Measurements from ENCODE around the gene NGF. TPM values are rescaled to one million over a fixed set of nuclear protein-coding genes. Genes with fewer than 3 reads are reported as not detected.
A peak's percentile ranks its signal among the peaks of the same experiment; 100 is the strongest.

NGF gene
- total RNA-seq, 1 donor from 2014 or later, result 14.8 TPM

- H3K9me3 Mint-ChIP-seq (ENCODE audit: unreplicated experiment), result peaks cover 12% of the 10 kb centered on the region
- no peak overlapping the region for H3K27ac Mint-ChIP-seq (ENCODE audit: unreplicated experiment)
- no peak for DNase-seq (ENCODE audit: extremely low spot score, unreplicated experiment)
- peaks cover 5% of the 10 kb centered on the region for H3K36me3 Mint-ChIP-seq (ENCODE audit: unreplicated experiment)
- H3K27me3 Mint-ChIP-seq (ENCODE audit: unreplicated experiment), result no peaks in the 10 kb centered on the region
- H3K4me3 Mint-ChIP-seq (ENCODE audit: unreplicated experiment), result no peak overlapping the region
- TF ChIP-seq CTCF (IDR thresholded peaks at IDR 0.05), result no peak
- H3K4me1 Mint-ChIP-seq (ENCODE audit: unreplicated experiment), result peaks cover 42% of the 10 kb centered on the region
Measured at GRCh38 chr1:115281143-115281542, 56.9 kb downstream of the NGF start.

- Mint-ChIP-seq H3K27me3 (ENCODE audit: unreplicated experiment) (no peaks in the 10 kb centered on the region), H3K4me1 (ENCODE audit: unreplicated experiment) (peaks cover 36% of the 10 kb centered on the region), H3K27ac (ENCODE audit: unreplicated experiment) (peak overlapping the region; percentile 33), H3K4me3 (ENCODE audit: unreplicated experiment) (no peak overlapping the region), H3K9me3 (ENCODE audit: unreplicated experiment) (peaks cover 12% of the 10 kb centered on the region), H3K36me3 (ENCODE audit: unreplicated experiment) (peaks cover 4% of the 10 kb centered on the region)
- no peak for DNase-seq (ENCODE audit: extremely low spot score, unreplicated experiment)
- no peak for TF ChIP-seq CTCF (IDR thresholded peaks at IDR 0.05)
Measured at GRCh38 chr1:115280064-115280463, 58.0 kb downstream of the NGF start.

GRCh38 chr1:115278211-115278610 lies 59.8 kb downstream of the NGF start:
- Mint-ChIP-seq H3K27ac (ENCODE audit: unreplicated experiment) (no peak overlapping the region), H3K4me1 (ENCODE audit: unreplicated experiment) (peaks cover 32% of the 10 kb centered on the region), H3K36me3 (ENCODE audit: unreplicated experiment) (peaks cover 4% of the 10 kb centered on the region), H3K9me3 (ENCODE audit: unreplicated experiment) (peaks cover 12% of the 10 kb centered on the region), H3K27me3 (ENCODE audit: unreplicated experiment) (no peaks in the 10 kb centered on the region), H3K4me3 (ENCODE audit: unreplicated experiment) (no peak overlapping the region)
- DNase-seq (ENCODE audit: extremely low spot score, unreplicated experiment), result no peak
- TF ChIP-seq CTCF (IDR thresholded peaks at IDR 0.05), result no peak

GRCh38 chr1:115277276-115277675 lies 60.8 kb downstream of the NGF start:
- no peak overlapping the region for H3K27ac Mint-ChIP-seq (ENCODE audit: unreplicated experiment)
- H3K4me3 Mint-ChIP-seq (ENCODE audit: unreplicated experiment), result no peak overlapping the region

GRCh38 chr1:115275216-115275615 lies 62.8 kb downstream of the NGF start:
- H3K36me3 Mint-ChIP-seq (ENCODE audit: unreplicated experiment), result peaks cover 4% of the 10 kb centered on the region
- H3K4me3 Mint-ChIP-seq (ENCODE audit: unreplicated experiment), result no peak overlapping the region

More at GRCh38 chr1:115277276-115277675, 60.8 kb downstream of the NGF start:
- Mint-ChIP-seq H3K27me3 (ENCODE audit: unreplicated experiment) (no peaks in the 10 kb centered on the region), H3K36me3 (ENCODE audit: unreplicated experiment) (peaks cover 4% of the 10 kb centered on the region), H3K4me1 (ENCODE audit: unreplicated experiment) (peaks cover 32% of the 10 kb centered on the region), H3K9me3 (ENCODE audit: unreplicated experiment) (peaks cover 12% of the 10 kb centered on the region)
- no peak for TF ChIP-seq CTCF (IDR thresholded peaks at IDR 0.05)
- no peak for DNase-seq (ENCODE audit: extremely low spot score, unreplicated experiment)

More at GRCh38 chr1:115275216-115275615, 62.8 kb downstream of the NGF start:
- H3K27me3 Mint-ChIP-seq (ENCODE audit: unreplicated experiment), result no peaks in the 10 kb centered on the region
- H3K9me3 Mint-ChIP-seq (ENCODE audit: unreplicated experiment), result peaks cover 12% of the 10 kb centered on the region
- TF ChIP-seq CTCF (IDR thresholded peaks at IDR 0.05), result peak; percentile 53
- DNase-seq (ENCODE audit: extremely low spot score, unreplicated experiment), result no peak
- H3K27ac Mint-ChIP-seq (ENCODE audit: unreplicated experiment), result no peak overlapping the region
- H3K4me1 Mint-ChIP-seq (ENCODE audit: unreplicated experiment), result peaks cover 24% of the 10 kb centered on the region
